Adrenal gland (tissue), 12 donors: ENCODE data around the gene OLA1. TPM values are rescaled to one million over a fixed set of nuclear protein-coding genes. Genes with fewer than 3 reads are reported as not detected.

Experiments
- DNase-seq, 7 donors: peaks; one replicate each; pipeline ENCODE4 v3.0.0-alpha.2; 2019 to 2020
- H3K27ac ChIP-seq, 5 donors: fragments of 200-600 bp; sonication (generic) in 4 of 5; 1 replicate in 3 of 5; 2 replicates in 2 of 5; pipeline versions ENCODE4 v1.5.1 to v1.8.0; 2016 to 2020; ENCODE audit warnings: mild to moderate bottlenecking in 1 of 5
- H3K27me3 ChIP-seq: fragments of 200-600 bp; 2 replicates; pipeline ENCODE4 v1.8.0; 2021
- H3K36me3 ChIP-seq, 2 donors: fragments of 200-600 bp; replicated peaks in 1 of 2; 1 replicate in 1 of 2; 2 replicates in 1 of 2; pipeline versions ENCODE4 v1.5.1 to v1.8.0; 2018 to 2022
- H3K4me1 ChIP-seq, 2 donors: fragments of 200-600 bp; replicated peaks in 1 of 2; 1 replicate in 1 of 2; 2 replicates in 1 of 2; pipeline versions ENCODE4 v1.5.1 to v1.8.0; 2018 to 2021
- H3K4me3 ChIP-seq, 4 donors: fragments of 200-600 bp; sonication (generic) in 3 of 4; one replicate each; pipeline ENCODE4 v1.5.1; 2016 to 2018
- H3K9me3 ChIP-seq, 3 donors: fragments of 200-600 bp; sonication (generic) in 1 of 3; replicated peaks in 1 of 3; 1 replicate in 2 of 3; 2 replicates in 1 of 3; pipeline versions ENCODE4 v1.5.1 to v1.8.0; 2016 to 2021
- CTCF ChIP-seq, 6 experiments: fragments of 450-650 bp in 4 of 6; fragments of 200-600 bp in 2 of 6; sonication (generic) in 1 of 6; IDR thresholded peaks; 1 replicate in 5 of 6; 2 replicates in 1 of 6; pipeline versions ENCODE4 v1.5.1 to v1.8.0; 2016 to 2021; ENCODE audit warnings: antibody characterized with exemption in 6 of 6, mild to moderate bottlenecking in 2 of 6, moderate library complexity in 1 of 6
- POLR2A ChIP-seq, 2 donors: fragments of 450-650 bp; IDR thresholded peaks; one replicate each; pipeline ENCODE4 v1.6.1; 2017; ENCODE audit warnings: antibody characterized with exemption in 2 of 2, mild to moderate bottlenecking in 2 of 2, moderate library complexity in 1 of 2
- WGBS, 4 donors: extraction: QIAGEN DNeasy Blood & Tissue Kit in 2 of 4; methylation state at CpG; one replicate each; pipeline versions ENCODE4 v1.1.5 to v1.1.7; 2013 to 2017; 5-methylcytosine and 5-hydroxymethylcytosine counted together
- intact Hi-C, 2 donors: fragments of 100-400 bp; cut with DNase I; formaldehyde crosslinking; loops; one replicate each; pipeline versions ENCODE4 v1.14.1 to v1.15.0; 2022 to 2023
- polyA plus RNA-seq, 3 donors: library from polyadenylated mRNA; stranded (reverse); fragments of 200-250 nt in 2 of 3; fragments of 350-450 nt in 1 of 3; fragmentation: Illumina TruSeq in 1 of 3; extraction: RNeasy Lipid Tissue Mini Kit (QIAGEN cat#74804) in 1 of 3; gene quantifications; one replicate each; pipeline ENCODE4 v1.2.3, GENCODE V29; 2013 to 2014
- total RNA-seq, 9 donors: library from RNA; depleted of rRNA in 4 of 9; stranded (reverse); fragments of >200 nt in 4 of 9; fragments of 120-200 nt in 1 of 9; fragmentation: NEBNext Ultra II Directional in 1 of 9; extraction: Animal tissue kit (Norgen Biotek cat#: 25700) in 1 of 9; gene quantifications; one replicate each; pipeline versions ENCODE4 v1.1.0 to v1.2.4, GENCODE V29; 2013 to 2023
- donor health status: healthy with polysubstance abuse.
- donor health status: Bipolar disorder and iron deficiency.
- donor health status: DM: yes; HTN: yes; CAD: no.
- donor health status: DM: no; HTN: no; CAD: no.
- donor health status: DM: no; HTN: no; CAD: no.
- donor health status: DM: yes; HTN: yes; CAD: no.

The OLA1 gene
- total and polyA plus RNA-seq, 12 donors: 30.1 to 182 (median 68.9) TPM

- H3K4me1 ChIP-seq: no peaks in the 10 kb centered on the region
- TF ChIP-seq POLR2A (IDR thresholded peaks at IDR 0.05) (no peak), CTCF (IDR thresholded peaks at IDR 0.05) (no peak)
- no peaks in the 10 kb centered on the region for H3K36me3 ChIP-seq
- WGBS, 4 donors: 83 to 86% (median 84%) methylated on average over 12 of the region's 12 CpGs
- no peak for DNase-seq
- no peak overlapping the region for H3K27ac ChIP-seq
- no peak overlapping the region for H3K4me3 ChIP-seq
- intact Hi-C loops: no loop called here
- no peaks in the 10 kb centered on the region for H3K9me3 ChIP-seq
- H3K27me3 ChIP-seq: no peaks in the 10 kb centered on the region
These were observed 184.7 kb downstream of the OLA1 start for GRCh38 chr2:174063492-174064092.

DNA sequence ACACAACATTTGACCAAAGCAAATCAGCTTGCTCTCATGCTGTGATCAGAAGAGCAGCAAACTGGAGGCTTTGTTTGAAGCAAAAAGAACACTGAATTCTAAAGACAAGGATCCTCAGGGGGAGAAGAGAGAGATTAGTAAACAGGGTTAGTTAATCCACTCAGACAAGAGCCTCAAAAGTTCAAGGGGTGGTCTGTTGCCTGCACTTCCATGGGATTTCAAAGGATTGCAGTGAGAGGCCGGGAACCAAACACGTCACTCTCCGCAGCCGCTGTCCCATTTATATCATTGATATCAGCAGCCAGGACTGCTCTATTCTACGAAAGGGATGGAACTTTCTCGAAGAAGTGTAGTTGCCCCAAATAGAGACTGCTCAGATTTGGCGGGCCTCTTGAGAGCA lies 185.4 kb downstream of the OLA1 start:
- intact Hi-C loops: no loop called here
- Histone ChIP-seq H3K4me3 (no peak overlapping the region), H3K9me3 (no peaks in the 10 kb centered on the region), H3K27me3 (no peaks in the 10 kb centered on the region), H3K4me1 (no peaks in the 10 kb centered on the region), H3K27ac (no peak overlapping the region), H3K36me3 (no peaks in the 10 kb centered on the region)
- WGBS, 4 donors: 63 to 76% (median 65%) methylated on average over 7 of the region's 7 CpGs
- TF ChIP-seq POLR2A (IDR thresholded peaks at IDR 0.05) (no peak), CTCF (IDR thresholded peaks at IDR 0.05) (no peak)
- no peak for DNase-seq

DNA sequence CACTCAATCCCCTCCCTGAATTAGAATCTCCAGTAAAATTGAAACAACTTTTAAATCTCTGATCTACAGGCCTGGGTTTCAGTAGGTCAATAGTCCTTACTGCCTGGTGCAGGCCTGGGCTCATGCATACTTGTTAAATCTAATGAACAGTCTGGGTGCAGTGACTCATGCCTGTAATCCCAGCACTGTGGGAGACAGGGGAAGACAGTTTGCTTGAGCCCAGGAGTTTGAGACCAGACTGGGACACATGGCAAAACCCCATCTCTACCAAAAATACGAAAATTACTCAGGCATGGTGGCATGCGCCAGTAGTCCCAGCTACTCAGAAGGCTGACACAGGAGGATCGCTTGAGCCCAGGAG lies 188.5 kb downstream of the OLA1 start:
- H3K36me3 ChIP-seq: no peaks in the 10 kb centered on the region
- WGBS, 4 donors: 76 to 100% (median 95%) methylated on average over 1 to 3 of the region's 3 CpGs
- no peaks in the 10 kb centered on the region for H3K9me3 ChIP-seq
- H3K4me1 ChIP-seq: no peaks in the 10 kb centered on the region
- intact Hi-C loops: no loop called here
- no peak for DNase-seq
- H3K4me3 ChIP-seq: no peak overlapping the region
- H3K27ac ChIP-seq: no peak overlapping the region
- TF ChIP-seq CTCF (IDR thresholded peaks at IDR 0.05) (no peak), POLR2A (IDR thresholded peaks at IDR 0.05) (no peak)
- no peaks in the 10 kb centered on the region for H3K27me3 ChIP-seq

GRCh38 chr2:174059178-174059883 lies 189.0 kb downstream of the OLA1 start:
- TF ChIP-seq CTCF (IDR thresholded peaks at IDR 0.05) (no peak), POLR2A (IDR thresholded peaks at IDR 0.05) (no peak)
- 57 to 75% (median 68%) methylated on average over 6 of the region's 6 CpGs for WGBS, 4 donors
- Histone ChIP-seq H3K36me3 (no peaks in the 10 kb centered on the region), H3K27ac (no peak overlapping the region), H3K4me1 (no peaks in the 10 kb centered on the region), H3K27me3 (no peaks in the 10 kb centered on the region), H3K4me3 (no peak overlapping the region), H3K9me3 (no peaks in the 10 kb centered on the region)
- DNase-seq: no peak
- intact Hi-C loops: no loop called here
